DOHH2 (cell line): Measurements from ENCODE around the gene LCT.

ENCODE experiments used
- H3F3A ChIP-seq: fragments of 200-600 bp; sonication (generic), shearing (Covaris generic); 2 replicates; pipeline ENCODE4 v1.6.0; 2016; ENCODE audit warnings: antibody characterized with exemption, mild to moderate bottlenecking; ENCODE audit not compliant: control insufficient read depth, insufficient read depth
- H3K27ac ChIP-seq: fragments of 200-600 bp; sonication (generic); 2 replicates; pipeline ENCODE4 v1.5.1; 2014; ENCODE audit warnings: low read depth, mild to moderate bottlenecking, low read length, moderate library complexity
- H3K27me3 ChIP-seq: fragments of 200-600 bp; sonication (generic); 2 replicates; pipeline ENCODE4 v1.6.1; 2014; ENCODE audit warnings: mild to moderate bottlenecking, low read length, mixed read lengths; ENCODE audit not compliant: control insufficient read depth
- H3K36me3 ChIP-seq: fragments of 200-600 bp; sonication (generic); 2 replicates; pipeline ENCODE4 v1.6.1; 2014; ENCODE audit warnings: mild to moderate bottlenecking, low read length, moderate library complexity, mixed read lengths; ENCODE audit not compliant: control insufficient read depth
- H3K4me1 ChIP-seq: fragments of 200-600 bp; sonication (generic); 2 replicates; pipeline ENCODE4 v1.6.1; 2014; ENCODE audit warnings: mild to moderate bottlenecking, low read length, mixed read lengths; ENCODE audit not compliant: control insufficient read depth
- H3K4me2 ChIP-seq: fragments of 200-600 bp; sonication (generic); 2 replicates; pipeline ENCODE4 v1.6.0; 2014; ENCODE audit warnings: mild to moderate bottlenecking, low read length, moderate library complexity
- H3K4me3 ChIP-seq: fragments of 200-600 bp; sonication (generic); 2 replicates; pipeline ENCODE4 v1.5.1; 2014; ENCODE audit warnings: mild to moderate bottlenecking, low read length, mixed read lengths
- H3K79me2 ChIP-seq: fragments of 200-600 bp; sonication (generic); 2 replicates; pipeline ENCODE4 v1.6.1; 2014; ENCODE audit warnings: mild to moderate bottlenecking, low read length, mixed read lengths; ENCODE audit not compliant: control insufficient read depth
- H3K9me2 ChIP-seq: fragments of 200-600 bp; sonication (generic); replicated peaks from 2 replicates; pipeline ENCODE4 v1.6.1; 2014; ENCODE audit warnings: mild to moderate bottlenecking, low read length, mixed read lengths; ENCODE audit not compliant: control insufficient read depth
- H3K9me3 ChIP-seq: fragments of 200-600 bp; sonication (generic); 2 replicates; pipeline ENCODE4 v1.6.1; 2014; ENCODE audit warnings: antibody characterized with exemption, low read length, mixed read lengths; ENCODE audit not compliant: control insufficient read depth, insufficient read depth
- H4K20me1 ChIP-seq: fragments of 200-600 bp; sonication (generic); 2 replicates; pipeline ENCODE4 v1.6.0; 2014; ENCODE audit warnings: low read depth, mild to moderate bottlenecking, antibody characterized with exemption, low read length, moderate library complexity; ENCODE audit not compliant: control insufficient read depth, insufficient read depth
- CTCF ChIP-seq: fragments of 200-600 bp; sonication (generic); IDR thresholded peaks from one replicate; pipeline ENCODE4 v1.5.1; 2014; ENCODE audit warnings: antibody characterized with exemption, mild to moderate bottlenecking, low read depth, low read length; ENCODE audit not compliant: poor library complexity, severe bottlenecking
- EZH2phosphoT487 ChIP-seq: fragments of 200-600 bp; sonication (generic); IDR thresholded peaks from 2 replicates; pipeline ENCODE4 v1.6.1; 2017; ENCODE audit warnings: borderline replicate concordance, mild to moderate bottlenecking, antibody characterized with exemption, low read length, moderate library complexity, mixed read lengths

Gene LCT

GRCh38 chr2:135851858-135852257 is 14.9 kb upstream of the LCT start:
- H3K4me2 ChIP-seq: no peak overlapping the region
- no peaks in the 10 kb centered on the region for H3K9me3 ChIP-seq
- no peak overlapping the region for H3K4me3 ChIP-seq
- H3K27ac ChIP-seq: no peak overlapping the region
- H3F3A ChIP-seq: peaks cover 10% of the 10 kb centered on the region; the same call in 1 of the 2 replicates
- no peaks in the 10 kb centered on the region for H3K9me2 ChIP-seq
- H3K27me3 ChIP-seq: no peaks in the 10 kb centered on the region
- peaks cover 92% of the 10 kb centered on the region for H3K36me3 ChIP-seq
- peaks cover 4% of the 10 kb centered on the region; the same call in 1 of the 2 replicates for H4K20me1 ChIP-seq
- no peaks in the 10 kb centered on the region for H3K79me2 ChIP-seq
- no peaks in the 10 kb centered on the region for H3K4me1 ChIP-seq
- TF ChIP-seq CTCF: no peak
- no peak for TF ChIP-seq EZH2phosphoT487

- H3K4me3 ChIP-seq: no peak overlapping the region
- H4K20me1 ChIP-seq: no peaks in the 10 kb centered on the region
- H3K36me3 ChIP-seq: peaks cover 92% of the 10 kb centered on the region
- H3K79me2 ChIP-seq: no peaks in the 10 kb centered on the region
- peaks cover 10% of the 10 kb centered on the region; the same call in 1 of the 2 replicates for H3F3A ChIP-seq
- H3K27ac ChIP-seq: no peak overlapping the region
- H3K9me2 ChIP-seq: no peaks in the 10 kb centered on the region
- H3K9me3 ChIP-seq: no peaks in the 10 kb centered on the region
- TF ChIP-seq EZH2phosphoT487 (no peak), CTCF (no peak)
- H3K27me3 ChIP-seq: no peaks in the 10 kb centered on the region
- H3K4me2 ChIP-seq: no peak overlapping the region
- H3K4me1 ChIP-seq: no peaks in the 10 kb centered on the region
These were observed 14.1 kb upstream of the LCT start for GRCh38 chr2:135850892-135851668.

- H3K9me2 ChIP-seq: no peaks in the 10 kb centered on the region
- no peak overlapping the region for H3K4me3 ChIP-seq
- H3K36me3 ChIP-seq: peaks cover 96% of the 10 kb centered on the region
- no peaks in the 10 kb centered on the region for H3K27me3 ChIP-seq
- peaks cover 17% of the 10 kb centered on the region for H3F3A ChIP-seq
- H3K4me1 ChIP-seq: no peaks in the 10 kb centered on the region
- no peak for TF ChIP-seq EZH2phosphoT487
- TF ChIP-seq CTCF: no peak
- H3K79me2 ChIP-seq: no peaks in the 10 kb centered on the region
- no peaks in the 10 kb centered on the region for H3K9me3 ChIP-seq
- no peak overlapping the region for H3K27ac ChIP-seq
- H4K20me1 ChIP-seq: no peaks in the 10 kb centered on the region
- H3K4me2 ChIP-seq: no peak overlapping the region
These were observed 12.1 kb upstream of the LCT start for GRCh38 chr2:135849087-135849486.
